ENCODE results near the gene TANC1.

- TF ChIP-seq, protein P1, sequence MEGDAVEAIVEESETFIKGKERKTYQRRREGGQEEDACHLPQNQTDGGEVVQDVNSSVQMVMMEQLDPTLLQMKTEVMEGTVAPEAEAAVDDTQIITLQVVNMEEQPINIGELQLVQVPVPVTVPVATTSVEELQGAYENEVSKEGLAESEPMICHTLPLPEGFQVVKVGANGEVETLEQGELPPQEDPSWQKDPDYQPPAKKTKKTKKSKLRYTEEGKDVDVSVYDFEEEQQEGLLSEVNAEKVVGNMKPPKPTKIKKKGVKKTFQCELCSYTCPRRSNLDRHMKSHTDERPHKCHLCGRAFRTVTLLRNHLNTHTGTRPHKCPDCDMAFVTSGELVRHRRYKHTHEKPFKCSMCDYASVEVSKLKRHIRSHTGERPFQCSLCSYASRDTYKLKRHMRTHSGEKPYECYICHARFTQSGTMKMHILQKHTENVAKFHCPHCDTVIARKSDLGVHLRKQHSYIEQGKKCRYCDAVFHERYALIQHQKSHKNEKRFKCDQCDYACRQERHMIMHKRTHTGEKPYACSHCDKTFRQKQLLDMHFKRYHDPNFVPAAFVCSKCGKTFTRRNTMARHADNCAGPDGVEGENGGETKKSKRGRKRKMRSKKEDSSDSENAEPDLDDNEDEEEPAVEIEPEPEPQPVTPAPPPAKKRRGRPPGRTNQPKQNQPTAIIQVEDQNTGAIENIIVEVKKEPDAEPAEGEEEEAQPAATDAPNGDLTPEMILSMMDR (IDR thresholded peaks at IDR 0.05; ENCODE audit: insufficient read depth, low read depth, low read length) = no peak
- no peak for TF ChIP-seq EZH2 (IDR thresholded peaks at IDR 0.05; ENCODE audit: insufficient read depth, low read length)
These were observed 8.2 kb upstream of the TANC1 start for GRCh38 chr2:158960193-158960592.

All from astrocyte (in vitro differentiated cells and primary cell).